GM20431 (cell line): Measurements from ENCODE around the gene GPATCH2.

Experiments used
- in situ Hi-C: fragments of 300-500 bp; cut with MseI, MboI; formaldehyde crosslinking; loops from one replicate; pipeline ENCODE4 v1.15.0; 2020; ENCODE audit warnings: low sequenced_read_pairs; ENCODE audit not compliant: unreplicated experiment

The GPATCH2 gene

DNA sequence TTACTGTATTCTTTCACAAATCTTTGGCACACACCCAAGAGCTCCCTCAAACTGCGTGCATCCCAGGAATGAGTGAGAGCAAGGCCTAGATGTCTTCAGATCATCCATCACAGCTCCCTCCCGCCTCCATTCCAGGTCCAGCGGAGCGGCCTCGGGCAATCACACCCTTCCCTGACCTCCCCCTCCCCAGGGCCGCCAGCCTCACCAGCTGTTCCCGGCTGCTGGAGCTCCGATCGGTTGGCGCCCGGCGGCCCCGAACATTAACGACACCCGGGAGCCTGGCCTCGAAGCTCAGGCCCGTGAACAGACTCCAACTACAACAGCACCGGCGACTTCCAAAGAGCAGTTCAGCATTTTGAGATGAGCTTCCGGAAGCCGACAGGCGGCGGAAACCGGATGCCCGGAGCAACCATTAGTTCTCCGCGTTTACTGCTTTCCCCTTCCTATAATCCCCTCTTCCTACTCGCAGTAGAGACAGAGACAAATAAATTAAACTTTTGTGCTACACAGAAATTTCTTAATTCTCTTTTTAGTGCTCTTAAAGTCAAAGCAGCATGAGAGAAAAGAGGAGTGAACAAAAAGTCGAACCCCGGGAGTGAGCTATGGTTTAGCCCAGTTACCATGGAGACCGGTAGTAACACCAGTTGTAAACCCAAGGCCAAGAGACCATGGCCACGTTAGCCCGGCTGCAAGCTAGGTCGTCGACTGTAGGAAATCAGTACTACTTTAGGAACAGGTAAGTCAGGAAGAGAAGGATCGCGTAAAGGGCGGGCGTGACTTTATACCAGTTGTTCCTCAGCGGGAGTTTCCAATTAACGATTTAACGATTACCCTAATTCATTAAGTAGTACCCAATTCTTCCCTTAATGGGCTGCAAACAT lies at the start of gene GPATCH2, which contains the start of gene SPATA17:
Gene GPATCH2, minus strand, starts transcription at position 380 of the 881 bp plus-strand sequence. Its CDS starts 119 bp downstream, at position 261.
Gene SPATA17, plus strand, starts transcription at position 634 of the 881 bp plus-strand sequence. Its CDS starts 35 bp downstream, at position 669.
- in situ Hi-C loops: no loop called here

DNA sequence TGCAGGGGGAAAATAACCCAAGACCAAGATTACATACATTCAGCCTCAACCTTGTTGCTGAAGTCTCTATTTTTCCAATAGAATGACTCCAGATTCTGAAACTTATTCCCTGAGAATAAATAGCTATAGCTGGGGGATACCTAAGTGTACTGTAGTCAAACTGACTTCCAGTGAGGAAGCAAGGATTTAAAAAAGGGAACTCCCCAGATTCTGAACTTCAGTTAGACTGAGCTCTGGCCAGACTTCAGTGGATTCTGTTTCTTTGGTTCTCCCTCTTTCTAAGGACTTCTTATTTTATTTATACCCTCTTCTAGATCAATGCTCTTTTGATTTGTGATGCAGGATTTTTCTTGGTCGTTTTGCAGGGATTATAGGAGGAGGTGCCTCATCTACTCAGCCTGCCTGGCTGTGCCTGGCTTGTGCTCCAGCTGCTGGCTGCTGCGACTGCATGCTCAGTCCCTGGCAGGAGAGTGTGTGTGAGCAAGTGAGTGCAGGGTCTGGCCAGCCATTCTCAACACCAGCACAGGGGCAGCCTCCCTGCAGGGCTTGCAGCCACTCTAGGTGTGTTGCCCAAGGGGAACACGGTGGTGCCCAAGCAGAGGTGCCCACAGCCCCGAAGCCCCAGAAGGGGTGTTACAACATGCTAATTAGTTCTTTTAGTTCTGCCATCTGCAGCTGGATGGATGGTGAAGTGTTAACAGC lies 43.3 kb upstream of the GPATCH2 start:
- in situ Hi-C loops: no loop called here

DNA sequence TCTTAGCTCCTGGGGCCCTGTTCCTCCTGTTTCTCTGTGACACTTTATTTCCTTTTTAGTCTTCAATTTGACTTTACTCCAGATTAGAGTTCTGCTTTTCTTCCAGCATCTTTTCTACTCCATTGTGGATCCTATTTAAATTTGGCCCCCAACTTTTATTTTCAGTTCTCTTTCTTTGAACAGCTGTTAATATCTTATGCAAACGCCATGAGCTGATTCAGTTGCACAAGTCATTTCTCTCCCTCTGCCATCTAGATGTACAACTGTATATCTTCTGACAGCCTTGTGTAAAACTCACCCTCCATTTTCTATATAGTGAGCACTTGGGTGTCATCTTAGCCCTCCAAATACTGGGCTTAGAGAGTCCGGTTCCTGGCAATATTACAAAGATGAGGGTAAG lies 42.5 kb upstream of the GPATCH2 start:
- in situ Hi-C loops: no loop called here

DNA sequence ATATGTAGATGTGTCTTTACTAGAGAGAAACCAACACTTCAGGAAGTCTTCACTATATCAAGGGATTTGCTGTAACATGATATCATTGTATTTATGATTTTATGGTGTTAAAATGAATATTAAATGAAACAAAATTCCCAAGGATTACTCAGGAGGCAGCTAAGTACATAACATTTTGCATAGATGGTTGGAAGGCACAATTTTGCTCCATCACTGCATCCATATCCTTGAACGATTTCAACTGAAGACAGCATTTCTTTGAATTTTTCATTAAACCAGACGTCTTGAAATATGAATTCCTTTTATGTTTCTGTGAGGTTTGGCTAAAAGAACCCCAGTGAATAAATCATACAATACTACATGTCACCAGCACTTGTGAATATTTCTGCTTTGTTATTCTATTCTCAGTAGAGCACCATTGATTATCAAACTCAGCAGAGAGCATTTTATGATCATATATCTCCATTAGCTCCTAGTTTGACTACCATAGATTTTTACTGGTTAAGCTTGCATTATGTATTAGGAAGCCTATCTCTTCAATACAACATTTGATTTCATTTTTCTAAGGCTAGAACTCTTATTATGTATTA lies 37.6 kb upstream of the GPATCH2 start:
- in situ Hi-C loops: no loop called here

GRCh38 chr1:217661407-217661806 lies 30.5 kb upstream of the GPATCH2 start:
- in situ Hi-C loops: no loop called here

DNA sequence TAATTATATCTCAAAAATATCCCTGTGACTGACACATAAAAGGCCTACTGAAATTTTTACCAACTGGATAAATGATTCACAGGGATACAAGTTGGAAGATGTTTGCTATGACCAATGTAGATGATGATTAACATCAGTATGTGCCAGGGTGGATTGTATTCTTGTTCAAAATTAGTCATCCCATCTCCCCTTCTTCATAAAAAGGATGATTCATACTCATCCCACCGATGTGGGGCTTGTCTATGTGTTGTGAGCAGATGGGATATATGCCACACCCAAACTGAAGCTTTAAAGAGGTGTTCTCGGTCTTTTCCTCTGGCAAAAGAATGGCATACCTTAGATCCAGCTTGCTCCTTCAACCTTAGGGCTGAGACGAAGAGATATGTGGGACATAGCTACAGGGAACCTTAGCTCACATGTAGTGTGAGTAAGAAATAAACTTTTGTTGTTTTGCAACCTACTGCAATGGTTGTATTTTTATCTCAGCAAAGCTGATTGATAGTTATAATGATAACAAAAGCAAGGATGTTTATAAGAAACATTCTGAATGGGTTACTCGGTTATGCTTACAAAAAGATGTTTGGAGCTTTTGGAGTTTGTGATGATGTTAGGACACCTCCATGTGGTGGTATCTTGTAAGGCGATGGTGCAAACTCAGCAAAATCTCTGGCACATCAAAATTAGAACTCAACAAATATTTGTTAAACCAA lies 29.6 kb upstream of the GPATCH2 start:
- in situ Hi-C loops: no loop called here

DNA sequence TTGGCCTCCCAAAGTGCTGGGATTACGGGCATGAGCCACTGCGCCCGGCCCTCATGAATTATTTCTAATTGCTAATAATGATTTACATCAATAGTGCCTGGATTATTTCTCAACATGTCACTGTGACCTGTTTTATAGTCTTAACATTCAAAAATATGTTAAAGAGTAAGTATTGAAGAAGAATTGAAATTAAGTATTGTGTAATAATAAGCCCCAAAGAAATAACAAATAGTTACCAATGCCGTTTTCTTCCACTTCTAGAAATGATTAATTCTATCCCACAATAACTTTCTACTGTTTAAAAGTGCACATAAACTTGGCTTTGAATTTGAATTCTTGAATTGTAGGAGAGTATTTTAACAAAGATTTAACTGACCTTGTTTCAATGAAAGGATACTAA lies 19.8 kb upstream of the GPATCH2 start:
- in situ Hi-C loops: no loop called here

- in situ Hi-C loops: no loop called here
Measured at GRCh38 chr1:217647791-217648190, 16.9 kb upstream of the GPATCH2 start.

GRCh38 chr1:217642455-217642854 lies 11.6 kb upstream of the GPATCH2 start:
- in situ Hi-C loops: no loop called here

GRCh38 chr1:217627431-217627830 lies 3.5 kb downstream of the GPATCH2 start:
- in situ Hi-C loops: no loop called here

DNA sequence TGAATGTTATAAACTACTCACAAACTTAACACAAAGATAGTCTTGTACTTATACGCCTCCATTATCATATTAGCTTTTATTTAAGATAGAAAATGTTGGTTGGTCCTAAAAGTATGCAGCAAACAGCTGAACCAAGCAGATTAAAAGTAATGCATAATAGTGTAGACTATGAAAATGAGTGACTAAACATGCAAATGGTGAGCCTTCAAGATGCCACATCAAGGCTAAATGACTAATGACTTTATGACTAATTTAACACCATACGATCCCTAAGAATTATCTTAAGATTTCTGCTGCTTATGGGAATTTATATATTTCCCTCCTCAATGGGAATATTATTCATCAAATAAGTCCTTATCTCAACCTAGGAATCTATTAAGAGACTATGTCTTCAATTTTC lies 4.6 kb downstream of the GPATCH2 start:
- in situ Hi-C loops: no loop called here

- in situ Hi-C loops: no loop called here
Measured at GRCh38 chr1:217622042-217622441, 8.8 kb downstream of the GPATCH2 start.

DNA sequence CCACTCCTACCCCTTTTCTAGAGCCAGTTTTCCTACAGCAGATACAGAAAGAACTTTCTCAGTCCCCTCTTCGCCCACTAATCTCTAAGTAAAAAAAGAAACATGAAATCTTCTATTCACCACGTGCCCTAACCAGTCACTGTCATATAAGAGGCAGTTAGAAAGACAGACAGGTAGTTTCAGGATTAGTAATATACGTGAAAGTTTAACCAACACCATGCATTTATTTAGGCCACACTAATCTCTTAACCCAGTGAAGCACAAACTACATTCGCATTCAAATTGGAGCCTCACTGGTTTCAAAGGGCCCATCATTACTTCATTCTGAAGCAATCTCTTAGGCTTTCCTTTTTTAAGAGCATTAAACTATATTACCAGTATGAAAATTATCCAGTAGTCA lies 10.1 kb downstream of the GPATCH2 start:
- in situ Hi-C loops: no loop called here

GRCh38 chr1:217617126-217617525 lies 13.8 kb downstream of the GPATCH2 start:
- in situ Hi-C loops: no loop called here

DNA sequence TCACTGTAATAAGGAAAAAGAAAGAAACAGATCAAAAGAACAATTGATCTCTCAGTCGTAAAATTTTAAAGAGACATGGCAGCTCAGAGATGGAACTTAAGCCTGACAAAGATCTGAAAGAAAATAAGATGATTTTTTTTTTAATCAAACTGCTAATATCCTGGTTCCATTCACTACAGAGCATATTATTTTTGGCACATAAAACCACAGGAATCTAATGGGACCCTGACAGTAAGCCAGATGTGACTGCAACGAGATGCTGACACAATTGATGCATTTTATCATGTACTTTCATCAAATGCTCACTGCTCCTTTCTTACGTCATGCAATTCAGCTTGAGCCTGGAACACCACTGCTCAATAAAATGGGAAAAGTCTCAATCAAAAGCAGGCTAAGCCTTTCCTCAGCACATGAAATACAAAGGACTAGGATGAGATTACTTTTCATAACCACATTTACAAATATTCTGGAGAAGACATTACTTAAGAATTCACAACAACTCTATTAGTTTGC lies 16.6 kb downstream of the GPATCH2 start:
- in situ Hi-C loops: no loop called here

GRCh38 chr1:217605390-217605789 lies 25.5 kb downstream of the GPATCH2 start:
- in situ Hi-C loops: no loop called here

GRCh38 chr1:217602380-217602779 lies 28.5 kb downstream of the GPATCH2 start:
- in situ Hi-C loops: no loop called here

DNA sequence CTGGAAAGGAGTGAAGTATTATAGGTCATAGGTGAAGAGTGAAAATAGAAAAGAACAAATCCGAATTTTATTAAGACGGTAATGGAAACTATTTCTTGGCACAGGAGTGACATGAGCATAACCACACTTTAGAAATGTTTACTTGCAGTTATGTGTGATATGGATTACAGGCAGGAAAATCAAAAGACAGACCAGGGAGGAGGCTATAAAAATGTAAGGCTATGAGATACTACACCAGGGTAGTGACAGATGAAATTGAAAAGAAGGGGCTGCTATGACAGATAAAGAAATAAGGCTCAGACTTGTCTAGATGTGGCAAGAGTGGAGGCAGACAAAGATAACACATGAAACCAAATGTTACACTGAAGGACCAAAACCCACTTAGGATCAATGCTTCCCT lies 31.7 kb downstream of the GPATCH2 start:
- in situ Hi-C loops: no loop called here

GRCh38 chr1:217590598-217590997 lies 40.3 kb downstream of the GPATCH2 start:
- in situ Hi-C loops: no loop called here

GRCh38 chr1:217586586-217586985 lies 44.3 kb downstream of the GPATCH2 start:
- in situ Hi-C loops: no loop called here
